H1 (cell line): ENCODE results near the gene PSG2. TPM values are rescaled to one million over a fixed set of nuclear protein-coding genes. Genes with fewer than 3 reads are reported as not detected.
"Not testable (repeated sequence)": the region's sequence is repeated elsewhere in the genome, so short reads cannot be mapped to it uniquely, and the experiment has no call there.

ENCODE experiments used
- CTCF ChIA-PET: fragments of 300-600 bp; sonication (Branson Sonifier 250); formaldehyde crosslinking; loops from one replicate; lab custom pipeline; 2021; ENCODE audit not compliant: partially characterized antibody; lab: Charles Lee
- POLR2A ChIA-PET: fragments of 300-600 bp; sonication (Branson Sonifier 250); formaldehyde crosslinking; loops from one replicate; lab custom pipeline; 2021; ENCODE audit warnings: inconsistent platforms; ENCODE audit not compliant: partially characterized antibody; lab: Charles Lee
- DNase-seq, 2 experiments: peaks; one replicate each; pipeline versions ENCODE4 v3.0.0 to v3.0.0-alpha.2; 2010 to 2022; ENCODE audit warnings: low spot score in 2 of 2, low read depth in 1 of 2, mixed read lengths in 1 of 2
- FAIRE-seq: peaks from 2 replicates; lab custom pipeline; 2011; peaks lifted over from hg19 to GRCh38; lab: Jason Lieb, UNC
- H2AFZ ChIP-seq: 2 replicates; pipeline ENCODE4 v1.8.1; 2012; ENCODE audit warnings: low read length, inconsistent platforms
- H2AK5ac ChIP-seq: 2 replicates; pipeline ENCODE4 v1.6.1; 2013; ENCODE audit warnings: low read depth, low read length
- H2BK120ac ChIP-seq: replicated peaks from 2 replicates; pipeline ENCODE3; 2013; ENCODE audit warnings: low read depth, low read length, inconsistent platforms
- H2BK12ac ChIP-seq: 2 replicates; pipeline ENCODE4 v1.6.1; 2013; ENCODE audit warnings: low read depth, low read length
- H2BK15ac ChIP-seq: 2 replicates; pipeline ENCODE4 v1.6.1; 2013; ENCODE audit warnings: low read length
- H2BK20ac ChIP-seq: 2 replicates; pipeline ENCODE4 v1.6.1; 2013; ENCODE audit warnings: low read length
- H2BK5ac ChIP-seq: 2 replicates; pipeline ENCODE4 v1.6.1; 2013; ENCODE audit warnings: low read depth, low read length
- H3K14ac ChIP-seq: 2 replicates; pipeline ENCODE4 v1.6.1; 2013; ENCODE audit warnings: inconsistent platforms; ENCODE audit not compliant: insufficient read length
- H3K18ac ChIP-seq: 2 replicates; pipeline ENCODE4 v1.6.1; 2013; ENCODE audit warnings: low read length; ENCODE audit errors: extremely low read depth
- H3K23ac ChIP-seq: 2 replicates; pipeline ENCODE4 v1.6.1; 2013; ENCODE audit warnings: inconsistent platforms; ENCODE audit not compliant: insufficient read length
- H3K23me2 ChIP-seq: 2 replicates; pipeline ENCODE4 v1.6.1; 2013; ENCODE audit warnings: low read depth, low read length
- H3K27ac ChIP-seq: 2 replicates; pipeline ENCODE4 v1.6.1; 2011; ENCODE audit warnings: low read depth, low read length, inconsistent platforms
- H3K27me3 ChIP-seq, 4 experiments: replicated peaks in 1 of 4; 1 replicate in 1 of 4; 2 replicates in 3 of 4; pipeline versions ENCODE4 v1.6.1 to v1.8.1; 2011 to 2013; ENCODE audit warnings: low read length in 3 of 4, mild to moderate bottlenecking in 3 of 4, inconsistent platforms in 2 of 4, mixed read lengths in 2 of 4, moderate library complexity in 1 of 4; ENCODE audit not compliant: control insufficient read depth in 3 of 4, insufficient read depth in 3 of 4; ENCODE audit errors: extremely low read depth in 1 of 4
- H3K36me3 ChIP-seq, 4 experiments: 2 replicates each; pipeline versions ENCODE4 v1.6.1 to v1.8.1; 2011 to 2013; ENCODE audit warnings: mild to moderate bottlenecking in 4 of 4, low read length in 3 of 4, moderate library complexity in 2 of 4, control low read depth in 1 of 4, inconsistent platforms in 1 of 4; ENCODE audit not compliant: insufficient read depth in 4 of 4, control insufficient read depth in 2 of 4
- H3K4ac ChIP-seq: replicated peaks from 2 replicates; pipeline ENCODE3; 2013; ENCODE audit warnings: low read length, low read depth, mixed read lengths, inconsistent platforms; ENCODE audit not compliant: insufficient read length
- H3K4me1 ChIP-seq, 4 experiments: replicated peaks in 1 of 4; 1 replicate in 1 of 4; 2 replicates in 3 of 4; pipeline versions ENCODE4 v1.6.1 to v1.8.1; 2011 to 2013; ENCODE audit warnings: low read length in 3 of 4, inconsistent platforms in 2 of 4, mixed read lengths in 1 of 4; ENCODE audit not compliant: insufficient read depth in 4 of 4, control insufficient read depth in 3 of 4
- H3K4me2 ChIP-seq, 2 experiments: 2 replicates each; pipeline versions ENCODE4 v1.6.1 to v1.8.1; 2011 to 2013; ENCODE audit warnings: low read depth in 2 of 2, low read length in 2 of 2, control low read depth in 1 of 2, inconsistent platforms in 1 of 2, mild to moderate bottlenecking in 1 of 2; ENCODE audit not compliant: insufficient read depth in 1 of 2
- H3K4me3 ChIP-seq, 4 experiments: fragments of 200-600, 300-600 bp in 1 of 4; sonication (generic), shearing (Covaris generic), sonication (Bioruptor Twin) in 1 of 4; 2 replicates each; pipeline versions ENCODE4 v1.5.1 to v1.8.1; 2011 to 2016; ENCODE audit warnings: low read length in 4 of 4, low read depth in 3 of 4, control low read depth in 2 of 4, inconsistent platforms in 2 of 4, mild to moderate bottlenecking in 2 of 4, mixed read lengths in 1 of 4, moderate library complexity in 1 of 4; ENCODE audit not compliant: insufficient read depth in 2 of 4; ENCODE audit errors: extremely low read depth in 1 of 4
- H3K56ac ChIP-seq: replicated peaks from 2 replicates; pipeline ENCODE3; 2013; ENCODE audit warnings: low read depth, mild to moderate bottlenecking, mixed read lengths, low read length, inconsistent platforms; ENCODE audit not compliant: insufficient read length
- H3K79me1 ChIP-seq: 2 replicates; pipeline ENCODE4 v1.6.1; 2013; ENCODE audit warnings: low read depth, low read length, control low read depth
- H3K79me2 ChIP-seq, 2 experiments: 2 replicates each; pipeline versions ENCODE4 v1.6.1 to v1.8.1; 2012 to 2013; ENCODE audit warnings: low read length in 2 of 2, mild to moderate bottlenecking in 2 of 2, inconsistent platforms in 1 of 2; ENCODE audit not compliant: insufficient read depth in 2 of 2, control insufficient read depth in 1 of 2
- H3K9ac ChIP-seq, 4 experiments: replicated peaks in 1 of 4; 1 replicate in 1 of 4; 2 replicates in 3 of 4; pipeline versions ENCODE4 v1.6.1 to v1.8.1; 2011 to 2013; ENCODE audit warnings: low read depth in 3 of 4, low read length in 3 of 4, control low read depth in 2 of 4, mild to moderate bottlenecking in 2 of 4, moderate library complexity in 2 of 4, inconsistent platforms in 1 of 4; ENCODE audit errors: extremely low read depth in 1 of 4
- H3K9me3 ChIP-seq, 2 experiments: 2 replicates each; pipeline versions ENCODE4 v1.6.1 to v1.8.1; 2012 to 2013; ENCODE audit warnings: mild to moderate bottlenecking in 2 of 2, moderate library complexity in 2 of 2, control low read depth in 1 of 2, inconsistent platforms in 1 of 2, low read depth in 1 of 2, low read length in 1 of 2, mixed read lengths in 1 of 2; ENCODE audit not compliant: insufficient read depth in 2 of 2
- H4K20me1 ChIP-seq, 2 experiments: replicated peaks in 1 of 2; 2 replicates each; pipeline versions ENCODE3 to v1.8.1; 2011 to 2013; ENCODE audit warnings: inconsistent platforms in 2 of 2, low read length in 2 of 2, mild to moderate bottlenecking in 1 of 2; ENCODE audit not compliant: insufficient read depth in 2 of 2, control insufficient read depth in 1 of 2
- H4K5ac ChIP-seq: 2 replicates; pipeline ENCODE4 v1.6.1; 2013; ENCODE audit warnings: low read length, low read depth, mixed read lengths, inconsistent platforms; ENCODE audit not compliant: insufficient read length
- H4K8ac ChIP-seq: 2 replicates; pipeline ENCODE4 v1.8.0; 2013; ENCODE audit warnings: mild to moderate bottlenecking, moderate library complexity, low read length, inconsistent platforms; ENCODE audit not compliant: insufficient read depth; ENCODE audit errors: extremely low read depth
- H4K91ac ChIP-seq: replicated peaks from 2 replicates; pipeline ENCODE3; 2013; ENCODE audit warnings: low read length, mixed read lengths, inconsistent platforms; ENCODE audit not compliant: insufficient read length
- WGBS, 2 experiments: shearing (Covaris generic) in 1 of 2; methylation state at CpG; one replicate each; pipeline versions ENCODE4 v1.1.6 to v1.1.7; 2013 to 2015; ENCODE audit warnings: low lambda C conversion rate in 2 of 2, mixed read lengths in 2 of 2, inconsistent platforms in 1 of 2, low coverage in 1 of 2, missing lambda C conversion rate in 1 of 2; ENCODE audit not compliant: insufficient replicate concordance in 2 of 2, insufficient coverage in 1 of 2, insufficient read length in 1 of 2; ENCODE audit errors: extremely low coverage in 1 of 2, missing lambda C conversion rate in 1 of 2; 5-methylcytosine and 5-hydroxymethylcytosine counted together
- polyA plus RNA-seq, 7 experiments: library from polyadenylated mRNA; depleted of rRNA in 3 of 7; stranded (reverse) in 5 of 7; unstranded in 2 of 7; fragments of >200 nt in 5 of 7; fragments of 200-250 nt in 2 of 7; gene quantifications; 1 replicate in 5 of 7; 2 replicates in 1 of 7; 4 replicates in 1 of 7; pipeline versions ENCODE4 v1.2.1 to v1.2.3, GENCODE V29; 2011 to 2013; ENCODE audit warnings: missing spikeins in 2 of 7, mixed read lengths in 2 of 7
- total RNA-seq: library from RNA; stranded (reverse); fragmentation: NEBNext Ultra II Directional; extraction: Animal tissue kit (Norgen Biotek cat#: 25700); gene quantifications from 2 replicates; pipeline ENCODE4 v1.2.1, GENCODE V29; 2021

The PSG2 gene
- total and polyA plus RNA-seq, 2 of the 8 experiments (the other 6 are each of a cell fraction or from before 2014, with no cell fraction given): not detected

- CTCF ChIA-PET, H3K14ac ChIP-seq, H3K56ac ChIP-seq, H3K79me1 ChIP-seq, FAIRE-seq, H2BK12ac ChIP-seq, H2AK5ac ChIP-seq, H3K18ac ChIP-seq, H4K20me1 ChIP-seq, DNase-seq, H2BK15ac ChIP-seq, H3K79me2 ChIP-seq, POLR2A ChIA-PET, H3K27ac ChIP-seq, H3K23ac ChIP-seq, H3K4me1 ChIP-seq, H3K23me2 ChIP-seq, H3K9ac ChIP-seq, H2BK5ac ChIP-seq, H3K4me2 ChIP-seq, H4K91ac ChIP-seq, H2BK120ac ChIP-seq, H2AFZ ChIP-seq, H4K8ac ChIP-seq, H4K5ac ChIP-seq, H3K36me3 ChIP-seq, H3K4ac ChIP-seq, H3K4me3 ChIP-seq, H2BK20ac ChIP-seq, H3K27me3 ChIP-seq: not testable (repeated sequence)
- H3K9me3 ChIP-seq: peaks cover 16 to 44% of the 10 kb centered on the region in 2 experiments; a peak in 3 of 4 replicates
- 64% methylated on average over 2 of the region's 2 CpGs; no CpG with 5 or more reads in 1 of the 2 experiments for WGBS, 2 experiments
Observed at GRCh38 chr19:43085796-43086530, 3.5 kb upstream of the PSG2 start.
